RKO (cell line): Measurements from ENCODE around the gene PSMF1.
A peak's percentile ranks its signal among the peaks of the same experiment; 100 is the strongest.

Source experiments
- DNase-seq: peaks from one replicate; pipeline ENCODE4 v3.0.0-alpha.2; 2016; ENCODE audit warnings: low spot score

PSMF1 gene

GRCh38 chr20:1164871-1165270 is 46.5 kb downstream of the PSMF1 start:
- no peak for DNase-seq

- DNase-seq: no peak
These were observed 47.1 kb downstream of the PSMF1 start for GRCh38 chr20:1165521-1165920.

- DNase-seq: no peak
These were observed 47.5 kb downstream of the PSMF1 start for GRCh38 chr20:1165941-1166340.

GRCh38 chr20:1166948-1167720 is 48.7 kb downstream of the PSMF1 start:
- DNase-seq: no peak

- no peak for DNase-seq
These were observed 50.8 kb downstream of the PSMF1 start for GRCh38 chr20:1169224-1169623.

GRCh38 chr20:1171461-1172093 is 53.2 kb downstream of the PSMF1 start:
- peak; percentile 38 for DNase-seq

GRCh38 chr20:1173698-1174097 is 55.3 kb downstream of the PSMF1 start:
- DNase-seq: no peak

GRCh38 chr20:1174787-1175186 is 56.4 kb downstream of the PSMF1 start:
- no peak for DNase-seq

GRCh38 chr20:1177680-1178079 is 59.3 kb downstream of the PSMF1 start:
- DNase-seq: peak; percentile 42

- no peak for DNase-seq
These were observed 59.7 kb downstream of the PSMF1 start for GRCh38 chr20:1178103-1178502.

GRCh38 chr20:1178623-1179022 is 60.2 kb downstream of the PSMF1 start:
- DNase-seq: no peak

GRCh38 chr20:1180949-1181348 is 62.5 kb downstream of the PSMF1 start:
- no peak for DNase-seq

- no peak for DNase-seq
These were observed 63.7 kb downstream of the PSMF1 start for GRCh38 chr20:1182106-1182505.

GRCh38 chr20:1183153-1183552 is 64.8 kb downstream of the PSMF1 start:
- no peak for DNase-seq

- no peak for DNase-seq
These were observed 65.8 kb downstream of the PSMF1 start for GRCh38 chr20:1184260-1184637.

GRCh38 chr20:1184638-1185315 is 66.4 kb downstream of the PSMF1 start, which contains the start of gene TMEM74B:
TSS of gene TMEM74B (minus strand) at chr20:1184981. CDS start at chr20:1183801, 1,180 bp downstream.
- peak; percentile 25 for DNase-seq

GRCh38 chr20:1185316-1185741 is 66.9 kb downstream of the PSMF1 start:
- peak; percentile 30 for DNase-seq

- peak; percentile 85 for DNase-seq
These were observed 67.5 kb downstream of the PSMF1 start for GRCh38 chr20:1185790-1186334.

GRCh38 chr20:1186367-1186991 is 68.1 kb downstream of the PSMF1 start:
- no peak for DNase-seq

GRCh38 chr20:1187605-1188171 is 69.3 kb downstream of the PSMF1 start:
- DNase-seq: peak; percentile 24

- DNase-seq: no peak
These were observed 69.9 kb downstream of the PSMF1 start for GRCh38 chr20:1188347-1188746.

- DNase-seq: no peak
These were observed 71.4 kb downstream of the PSMF1 start for GRCh38 chr20:1189827-1190226.
